ENCODE measurements around the gene ESYT2. TPM values are rescaled to one million over a fixed set of nuclear protein-coding genes. Genes with fewer than 3 reads are reported as not detected.

ESYT2 gene
- total and polyA plus RNA-seq, 2 experiments from 2014 or later, result 15.8 to 40.3 TPM

- peaks cover 21% of the 10 kb centered on the region for H3K4me1 ChIP-seq (ENCODE audit: low read depth)
- no peak for DNase-seq (ENCODE audit: low read depth in 1 of 2, low spot score in 1 of 2)
- H3K36me3 ChIP-seq, result peaks cover 11% of the 10 kb centered on the region
- H3K27ac ChIP-seq, result no peak overlapping the region
- no peak for TF ChIP-seq CTCF (IDR thresholded peaks at IDR 0.05; ENCODE audit: low read depth, low read length)
- no peaks in the 10 kb centered on the region for H3K9me3 ChIP-seq (ENCODE audit: low read depth)
- no peaks in the 10 kb centered on the region for H3K27me3 ChIP-seq
- no peak overlapping the region for H3K4me3 ChIP-seq
Measured at GRCh38 chr7:158751751-158752150, 77.6 kb downstream of the ESYT2 start.

- TF ChIP-seq CTCF (IDR thresholded peaks at IDR 0.05; ENCODE audit: low read depth, low read length), result no peak
Measured at GRCh38 chr7:158751199-158751598, 78.1 kb downstream of the ESYT2 start.

GRCh38 chr7:158750702-158751101, 78.6 kb downstream of the ESYT2 start:
- Histone ChIP-seq H3K27ac (no peak overlapping the region), H3K27me3 (no peaks in the 10 kb centered on the region), H3K9me3 (ENCODE audit: low read depth) (no peaks in the 10 kb centered on the region), H3K4me3 (no peak overlapping the region), H3K36me3 (peaks cover 11% of the 10 kb centered on the region), H3K4me1 (ENCODE audit: low read depth) (peaks cover 21% of the 10 kb centered on the region)
- DNase-seq (ENCODE audit: low read depth in 1 of 2, low spot score in 1 of 2), result no peak
- TF ChIP-seq CTCF (IDR thresholded peaks at IDR 0.05; ENCODE audit: low read depth, low read length), result no peak

More at GRCh38 chr7:158751199-158751598, 78.1 kb downstream of the ESYT2 start:
- peaks cover 21% of the 10 kb centered on the region for H3K4me1 ChIP-seq (ENCODE audit: low read depth)
- peaks cover 11% of the 10 kb centered on the region for H3K36me3 ChIP-seq
- H3K4me3 ChIP-seq, result no peak overlapping the region
- H3K27ac ChIP-seq, result no peak overlapping the region
- DNase-seq (ENCODE audit: low read depth in 1 of 2, low spot score in 1 of 2), result no peak
- H3K9me3 ChIP-seq (ENCODE audit: low read depth), result no peaks in the 10 kb centered on the region
- H3K27me3 ChIP-seq, result no peaks in the 10 kb centered on the region

DNA sequence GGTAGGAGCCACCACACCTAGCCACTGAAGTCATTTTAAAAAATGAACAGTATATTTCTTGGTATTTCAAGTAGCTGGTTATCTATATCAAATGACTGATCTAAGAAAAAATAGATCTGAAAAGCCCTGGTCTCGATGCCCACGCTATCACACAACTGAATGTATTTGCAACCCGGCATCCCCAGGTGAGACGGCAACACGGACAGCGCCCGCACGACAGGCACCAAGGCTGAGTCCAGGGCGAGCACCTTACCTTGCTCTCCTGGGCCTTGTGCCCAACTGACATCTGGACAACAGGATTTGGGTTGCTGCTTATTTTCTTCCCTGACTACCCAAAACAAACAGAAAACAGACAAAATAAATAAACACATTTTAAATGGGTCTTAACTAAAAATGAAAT, 79.9 kb downstream of the ESYT2 start:
- peaks cover 16% of the 10 kb centered on the region for H3K36me3 ChIP-seq
- TF ChIP-seq CTCF (IDR thresholded peaks at IDR 0.05; ENCODE audit: low read depth, low read length), result no peak
- no peaks in the 10 kb centered on the region for H3K9me3 ChIP-seq (ENCODE audit: low read depth)
- H3K4me1 ChIP-seq (ENCODE audit: low read depth), result peaks cover 8% of the 10 kb centered on the region
- no peaks in the 10 kb centered on the region for H3K27me3 ChIP-seq
- no peak for DNase-seq (ENCODE audit: low read depth in 1 of 2, low spot score in 1 of 2)
- H3K4me3 ChIP-seq, result no peak overlapping the region
- H3K27ac ChIP-seq, result no peak overlapping the region

DNA sequence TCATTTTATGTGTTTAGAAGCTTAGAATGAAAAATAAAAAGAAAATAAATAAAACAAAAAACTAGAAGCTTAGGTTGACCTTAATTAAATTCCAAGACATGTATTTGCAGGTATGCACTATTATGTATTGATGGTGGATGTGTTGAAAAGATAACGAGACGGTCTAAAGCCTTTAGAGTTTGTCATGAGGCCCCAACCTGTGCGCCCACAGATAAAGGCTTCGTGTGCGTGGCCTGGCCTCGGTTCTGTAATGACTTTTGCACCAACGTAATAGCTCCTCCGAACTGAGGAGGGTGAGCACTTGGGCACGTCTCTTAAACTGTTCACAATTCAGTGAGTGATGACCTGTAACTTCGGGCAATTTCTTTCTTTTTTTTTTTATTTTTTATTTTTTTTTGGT, 81.0 kb downstream of the ESYT2 start:
- DNase-seq (ENCODE audit: low read depth in 1 of 2, low spot score in 1 of 2), result no peak
- peaks cover 8% of the 10 kb centered on the region for H3K4me1 ChIP-seq (ENCODE audit: low read depth)
- no peak for TF ChIP-seq CTCF (IDR thresholded peaks at IDR 0.05; ENCODE audit: low read depth, low read length)
- peaks cover 19% of the 10 kb centered on the region for H3K36me3 ChIP-seq
- H3K27me3 ChIP-seq, result no peaks in the 10 kb centered on the region
- no peak overlapping the region for H3K27ac ChIP-seq
- H3K9me3 ChIP-seq (ENCODE audit: low read depth), result no peaks in the 10 kb centered on the region
- H3K4me3 ChIP-seq, result no peak overlapping the region

- Histone ChIP-seq H3K4me3 (no peak overlapping the region), H3K9me3 (ENCODE audit: low read depth) (no peaks in the 10 kb centered on the region), H3K36me3 (peaks cover 20% of the 10 kb centered on the region), H3K27ac (no peak overlapping the region), H3K27me3 (no peaks in the 10 kb centered on the region), H3K4me1 (ENCODE audit: low read depth) (peaks cover 8% of the 10 kb centered on the region)
- DNase-seq (ENCODE audit: low read depth in 1 of 2, low spot score in 1 of 2), result no peak
- no peak for TF ChIP-seq CTCF (IDR thresholded peaks at IDR 0.05; ENCODE audit: low read depth, low read length)
Measured at GRCh38 chr7:158747408-158747807, 81.9 kb downstream of the ESYT2 start.

Data from cardiac muscle cell (in vitro differentiated cells and primary cell).